HG02970 (cell line): ENCODE results near the gene DRAXIN.

Experiments
- ATAC-seq: cut with Tn5 transposase; IDR thresholded peaks from one replicate; pipeline ENCODE4 v1.9.1; 2021; ENCODE audit warnings: mild to moderate bottlenecking, moderate library complexity, moderate number of reproducible peaks; ENCODE audit not compliant: unreplicated experiment, low FRiP score

Gene DRAXIN

GRCh38 chr1:11705596-11705995 lies 14.1 kb downstream of the DRAXIN start:
- no peak for ATAC-seq

- no peak for ATAC-seq
These were observed 14.8 kb downstream of the DRAXIN start for GRCh38 chr1:11706292-11706691.

GRCh38 chr1:11707621-11708276 lies 16.2 kb downstream of the DRAXIN start:
- ATAC-seq = no peak

- no peak for ATAC-seq
These were observed 17.2 kb downstream of the DRAXIN start for GRCh38 chr1:11708554-11709350.

GRCh38 chr1:11711490-11711889 lies 20.0 kb downstream of the DRAXIN start:
- no peak for ATAC-seq

GRCh38 chr1:11712285-11712684 lies 20.8 kb downstream of the DRAXIN start:
- no peak for ATAC-seq

GRCh38 chr1:11713095-11713494 lies 21.6 kb downstream of the DRAXIN start:
- no peak for ATAC-seq

- ATAC-seq = no peak
These were observed 23.5 kb downstream of the DRAXIN start for GRCh38 chr1:11714831-11715575.

GRCh38 chr1:11719313-11720032 lies 28.0 kb downstream of the DRAXIN start:
- ATAC-seq = peak; percentile 65

- no peak for ATAC-seq
These were observed 28.5 kb downstream of the DRAXIN start for GRCh38 chr1:11720033-11720376.

- no peak for ATAC-seq
These were observed 29.0 kb downstream of the DRAXIN start for GRCh38 chr1:11720525-11720924.

GRCh38 chr1:11721311-11721710 lies 29.8 kb downstream of the DRAXIN start:
- ATAC-seq = no peak

GRCh38 chr1:11722538-11722937 lies 31.0 kb downstream of the DRAXIN start:
- no peak for ATAC-seq

GRCh38 chr1:11725616-11726015 lies 34.1 kb downstream of the DRAXIN start:
- no peak for ATAC-seq

- ATAC-seq = no peak
These were observed 35.6 kb downstream of the DRAXIN start for GRCh38 chr1:11727119-11727518.

GRCh38 chr1:11728126-11728806 lies 36.8 kb downstream of the DRAXIN start:
- no peak for ATAC-seq

- no peak for ATAC-seq
These were observed 37.6 kb downstream of the DRAXIN start for GRCh38 chr1:11729155-11729497.

GRCh38 chr1:11729498-11730428 lies 38.3 kb downstream of the DRAXIN start:
- ATAC-seq = no peak

GRCh38 chr1:11730429-11730891 lies 39.0 kb downstream of the DRAXIN start:
- no peak for ATAC-seq
